Measurements from ENCODE around the gene LRRC4.

- TF ChIP-seq ELF4 (IDR thresholded peaks at IDR 0.05) = no peak
- TF ChIP-seq FOXM1 (IDR thresholded peaks at IDR 0.05; ENCODE audit: borderline replicate concordance) = no peak
- TF ChIP-seq BHLHE40 (IDR thresholded peaks at IDR 0.05; ENCODE audit: borderline replicate concordance) = no peak
- TF ChIP-seq FOXK2 (IDR thresholded peaks at IDR 0.05) = no peak
- no peak for TF ChIP-seq SUZ12 (IDR thresholded peaks at IDR 0.05)
- TF ChIP-seq SP1 (IDR thresholded peaks at IDR 0.05) = no peak
- TF ChIP-seq HDGF (IDR thresholded peaks at IDR 0.05; ENCODE audit: borderline replicate concordance) = no peak
- no peak for TF ChIP-seq LEF1 (IDR thresholded peaks at IDR 0.05; ENCODE audit: borderline replicate concordance)
- no peak for TF ChIP-seq L3MBTL2 (conservative IDR thresholded peaks at IDR 0.05)
These were observed 9.0 kb upstream of the LRRC4 start for GRCh38 chr7:128040205-128040604.
